Neuronal stem cell (in vitro differentiated cells): ENCODE data around the gene SLC35C1.
"Not testable (repeated sequence)": the region's sequence is repeated elsewhere in the genome, so short reads cannot be mapped to it uniquely, and the experiment has no call there.

Source experiments
- DNase-seq: peaks from one replicate; pipeline ENCODE4 v3.0.0-alpha.2; 2013; ENCODE audit warnings: low spot score
- H2AFZ ChIP-seq: one replicate; pipeline ENCODE4 v1.6.1; 2013; ENCODE audit warnings: mild to moderate bottlenecking, low read length, inconsistent platforms
- H2AK5ac ChIP-seq: 2 replicates; pipeline ENCODE4 v1.6.1; 2013; ENCODE audit warnings: low read depth, mild to moderate bottlenecking, inconsistent platforms, low read length, moderate library complexity, mixed read lengths
- H2BK120ac ChIP-seq: 2 replicates; pipeline ENCODE4 v1.6.1; 2013; ENCODE audit warnings: low read depth, mild to moderate bottlenecking, inconsistent platforms, low read length, moderate library complexity, mixed read lengths
- H2BK12ac ChIP-seq: one replicate; pipeline ENCODE4 v1.6.1; 2013; ENCODE audit warnings: low read length, inconsistent platforms
- H2BK15ac ChIP-seq: 2 replicates; pipeline ENCODE4 v1.6.1; 2013; ENCODE audit warnings: mild to moderate bottlenecking, low read length, inconsistent platforms, mixed read lengths
- H2BK5ac ChIP-seq: one replicate; pipeline ENCODE4 v1.6.1; 2013; ENCODE audit warnings: inconsistent platforms, mild to moderate bottlenecking, low read length, moderate library complexity
- H3K14ac ChIP-seq: one replicate; pipeline ENCODE4 v1.6.1; 2013; ENCODE audit warnings: low read length, inconsistent platforms
- H3K18ac ChIP-seq: 2 replicates; pipeline ENCODE4 v1.6.1; 2013; ENCODE audit warnings: low read length, inconsistent platforms
- H3K23ac ChIP-seq: 2 replicates; pipeline ENCODE4 v1.6.1; 2013; ENCODE audit warnings: low read depth, mild to moderate bottlenecking, mixed read lengths, low read length, inconsistent platforms; ENCODE audit not compliant: poor library complexity
- H3K27ac ChIP-seq: replicated peaks from 3 replicates; pipeline ENCODE4 v1.5.1; 2013; ENCODE audit warnings: low read length, inconsistent platforms
- H3K27me3 ChIP-seq, 3 experiments: 2 replicates each; pipeline ENCODE4 v1.6.1; 2013; ENCODE audit warnings: low read length in 3 of 3, mild to moderate bottlenecking in 2 of 3, inconsistent platforms in 1 of 3, low read depth in 1 of 3, mixed read lengths in 1 of 3, moderate library complexity in 1 of 3; ENCODE audit not compliant: control insufficient read depth in 3 of 3, insufficient read depth in 3 of 3
- H3K36me3 ChIP-seq, 2 donors: replicated peaks in 1 of 2; 2 replicates each; pipeline ENCODE4 v1.6.1; 2013; ENCODE audit warnings: low read length in 2 of 2; ENCODE audit not compliant: control insufficient read depth in 2 of 2, insufficient read depth in 2 of 2
- H3K4ac ChIP-seq: 2 replicates; pipeline ENCODE4 v1.6.1; 2013; ENCODE audit warnings: inconsistent platforms, mild to moderate bottlenecking, low read length, moderate library complexity
- H3K4me1 ChIP-seq, 2 donors: 1 replicate in 1 of 2; 2 replicates in 1 of 2; pipeline ENCODE4 v1.6.1; 2013; ENCODE audit warnings: low read length in 2 of 2, low read depth in 1 of 2; ENCODE audit not compliant: control insufficient read depth in 2 of 2, insufficient read depth in 1 of 2
- H3K4me2 ChIP-seq: one replicate; pipeline ENCODE4 v1.6.1; 2013; ENCODE audit warnings: mild to moderate bottlenecking, low read length, inconsistent platforms; ENCODE audit not compliant: insufficient read depth, poor library complexity, severe bottlenecking
- H3K4me3 ChIP-seq, 2 donors: 2 replicates each; pipeline ENCODE4 v1.5.1; 2013; ENCODE audit warnings: low read length in 2 of 2, mild to moderate bottlenecking in 2 of 2, inconsistent platforms in 1 of 2, moderate library complexity in 1 of 2
- H3K79me1 ChIP-seq: one replicate; pipeline ENCODE4 v1.6.1; 2013; ENCODE audit warnings: low read depth, mild to moderate bottlenecking, inconsistent platforms, low read length, moderate library complexity
- H3K9ac ChIP-seq: one replicate; pipeline ENCODE4 v1.6.1; 2013; ENCODE audit warnings: mild to moderate bottlenecking, low read depth, low read length, inconsistent platforms; ENCODE audit not compliant: poor library complexity
- H3K9me3 ChIP-seq, 2 donors: replicated peaks in 1 of 2; 2 replicates each; pipeline versions ENCODE3 to v1.6.1; 2013; ENCODE audit warnings: low read length in 2 of 2, mild to moderate bottlenecking in 2 of 2, inconsistent platforms in 1 of 2, low read depth in 1 of 2, mixed read lengths in 1 of 2, moderate library complexity in 1 of 2; ENCODE audit not compliant: control insufficient read depth in 2 of 2, insufficient read depth in 1 of 2
- H4K8ac ChIP-seq: one replicate; pipeline ENCODE4 v1.6.1; 2013; ENCODE audit warnings: low read depth, mild to moderate bottlenecking, inconsistent platforms, low read length, moderate library complexity
- H4K91ac ChIP-seq: one replicate; pipeline ENCODE4 v1.6.1; 2013; ENCODE audit warnings: low read length, low read depth, mild to moderate bottlenecking, inconsistent platforms; ENCODE audit not compliant: poor library complexity
- WGBS, 2 donors: extraction: QIAGEN DNeasy Blood & Tissue Kit; methylation state at CpG; one replicate each; pipeline ENCODE4 v1.1.7; 2013; ENCODE audit warnings: missing lambda C conversion rate in 2 of 2, mixed read lengths in 1 of 2; ENCODE audit not compliant: insufficient read length in 2 of 2, insufficient replicate concordance in 1 of 2; ENCODE audit errors: extremely low coverage in 2 of 2; 5-methylcytosine and 5-hydroxymethylcytosine counted together

Gene SLC35C1

DNA sequence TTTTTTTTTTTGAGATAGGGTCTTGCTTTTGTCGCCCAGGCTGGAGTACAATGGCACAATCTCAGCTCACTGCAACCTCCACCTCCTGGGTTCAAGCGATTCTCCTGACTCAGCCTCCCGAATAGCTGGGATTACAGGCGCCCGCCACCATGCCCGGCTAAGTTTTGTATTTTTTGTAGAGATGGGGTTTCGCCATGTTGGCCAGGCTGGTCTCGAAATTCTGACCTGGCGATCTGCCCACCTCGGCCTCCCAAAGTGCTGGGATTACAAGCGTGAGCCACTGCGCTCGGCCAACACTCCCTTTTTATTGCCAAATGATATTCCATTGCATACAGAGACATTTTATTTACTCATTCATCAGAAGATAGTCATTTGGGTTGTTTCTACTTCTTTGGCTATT lies 35.3 kb downstream of the SLC35C1 start:
- not testable (repeated sequence) for H2BK12ac ChIP-seq, H2AK5ac ChIP-seq, H3K23ac ChIP-seq, H4K8ac ChIP-seq, H2AFZ ChIP-seq, DNase-seq, H3K9me3 ChIP-seq, H2BK120ac ChIP-seq, H3K18ac ChIP-seq, H3K4ac ChIP-seq, H2BK15ac ChIP-seq, H3K36me3 ChIP-seq, H2BK5ac ChIP-seq, H3K4me3 ChIP-seq, H3K14ac ChIP-seq, H3K9ac ChIP-seq, H3K27ac ChIP-seq, H3K4me2 ChIP-seq, H3K79me1 ChIP-seq, H3K4me1 ChIP-seq, H4K91ac ChIP-seq
- whole genome bisulfite sequencing, 2 donors = no CpG with 5 or more reads among the region's 13 CpGs
- H3K27me3 ChIP-seq = peaks cover 0 to 16% (median 4%) of the 10 kb centered on the region in 3 experiments

- Histone ChIP-seq H3K27me3 (peaks cover 0 to 24% (median 14%) of the 10 kb centered on the region in 3 experiments), H3K14ac (no peak overlapping the region), H3K4ac (no peak overlapping the region), H3K79me1 (peaks cover 2% of the 10 kb centered on the region), H3K9me3 (no peaks in the 10 kb centered on the region), H2BK12ac (no peak overlapping the region), H3K23ac (no peak overlapping the region), H3K4me2 (peak overlapping the region; percentile 31), H3K36me3 (no peaks in the 10 kb centered on the region), H4K8ac (no peak overlapping the region), H4K91ac (no peak overlapping the region), H3K4me1 (peaks cover 2 to 3% of the 10 kb centered on the region in 2 donors), H3K9ac (no peak overlapping the region), H2BK120ac (no peak overlapping the region), H3K18ac (no peak overlapping the region), H3K4me3 (no peak overlapping the region), H2BK15ac (no peak overlapping the region), H3K27ac (no peak overlapping the region), H2BK5ac (no peak overlapping the region), H2AK5ac (no peak overlapping the region), H2AFZ (peak overlapping the region; percentile 66)
- DNase-seq = peak; percentile 79
- no CpG with 5 or more reads among the region's 22 CpGs for WGBS, 2 donors
These were observed 38.4 kb downstream of the SLC35C1 start for GRCh38 chr11:45843158-45843924.

- H3K36me3 ChIP-seq = no peaks in the 10 kb centered on the region
- no peak overlapping the region for H3K27ac ChIP-seq
- H2BK120ac ChIP-seq = no peak overlapping the region
- H3K4me3 ChIP-seq = no peak overlapping the region
- H4K8ac ChIP-seq = no peak overlapping the region
- no peak overlapping the region for H3K18ac ChIP-seq
- DNase-seq = no peak
- H3K4ac ChIP-seq = no peak overlapping the region
- H2BK5ac ChIP-seq = no peak overlapping the region
- no peak overlapping the region for H3K9ac ChIP-seq
- H3K4me1 ChIP-seq = peaks cover 6 to 7% of the 10 kb centered on the region in 2 donors
- no peak overlapping the region for H2AK5ac ChIP-seq
- H3K9me3 ChIP-seq = no peaks in the 10 kb centered on the region
- peaks cover 2% of the 10 kb centered on the region for H3K79me1 ChIP-seq
- H2BK15ac ChIP-seq = no peak overlapping the region
- no peak overlapping the region for H3K14ac ChIP-seq
- H3K23ac ChIP-seq = no peak overlapping the region
- peaks cover 0 to 24% (median 14%) of the 10 kb centered on the region in 3 experiments for H3K27me3 ChIP-seq
- no peak overlapping the region for H2AFZ ChIP-seq
- no peak overlapping the region for H3K4me2 ChIP-seq
- no peak overlapping the region for H4K91ac ChIP-seq
- WGBS, 2 donors = no CpG with 5 or more reads among the region's 3 CpGs
- H2BK12ac ChIP-seq = no peak overlapping the region
These were observed 40.1 kb downstream of the SLC35C1 start for GRCh38 chr11:45844822-45845578.

DNA sequence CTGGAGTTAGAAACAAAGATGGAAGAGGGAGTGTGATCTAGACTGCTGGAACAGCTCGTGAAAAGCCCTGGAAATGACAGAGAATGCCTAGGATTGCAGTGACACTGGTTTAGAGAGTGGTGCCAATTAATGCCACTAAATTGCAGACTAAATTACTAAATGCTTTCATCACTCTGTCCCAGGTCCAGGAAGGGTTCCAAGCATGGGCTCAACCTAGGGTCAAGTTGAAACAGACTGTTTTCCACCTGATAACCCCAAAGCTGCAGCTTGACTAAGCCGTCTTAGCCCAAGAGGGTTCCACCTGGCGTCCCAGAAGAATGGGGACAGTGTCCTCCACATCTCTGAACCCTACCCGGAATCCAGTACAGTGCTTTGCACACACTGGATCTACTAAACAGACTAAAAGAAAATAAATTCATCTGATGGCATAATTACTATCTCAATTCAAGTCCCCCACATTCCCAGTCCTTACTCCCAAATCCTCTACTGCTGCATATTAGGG lies 41.3 kb downstream of the SLC35C1 start:
- no peak overlapping the region for H3K14ac ChIP-seq
- no peak overlapping the region for H4K91ac ChIP-seq
- no peak overlapping the region for H3K27ac ChIP-seq
- peaks cover 2% of the 10 kb centered on the region for H3K79me1 ChIP-seq
- no peak overlapping the region for H3K23ac ChIP-seq
- H3K4me2 ChIP-seq = no peak overlapping the region
- H3K36me3 ChIP-seq = no peaks in the 10 kb centered on the region
- H3K4me3 ChIP-seq = no peak overlapping the region
- H3K18ac ChIP-seq = no peak overlapping the region
- H3K9ac ChIP-seq = no peak overlapping the region
- no peak overlapping the region for H2BK12ac ChIP-seq
- peaks cover 6 to 7% of the 10 kb centered on the region in 2 donors for H3K4me1 ChIP-seq
- H2BK120ac ChIP-seq = no peak overlapping the region
- H2AFZ ChIP-seq = no peak overlapping the region
- H4K8ac ChIP-seq = no peak overlapping the region
- H3K9me3 ChIP-seq = no peaks in the 10 kb centered on the region
- no peak overlapping the region for H2BK5ac ChIP-seq
- no peak for DNase-seq
- WGBS, 2 donors = no CpG with 5 or more reads among the region's 4 CpGs
- H2AK5ac ChIP-seq = no peak overlapping the region
- H2BK15ac ChIP-seq = no peak overlapping the region
- H3K27me3 ChIP-seq = peaks cover 0 to 24% (median 14%) of the 10 kb centered on the region in 3 experiments
- no peak overlapping the region for H3K4ac ChIP-seq
